ENCODE measurements around the gene HSF2.

DNA sequence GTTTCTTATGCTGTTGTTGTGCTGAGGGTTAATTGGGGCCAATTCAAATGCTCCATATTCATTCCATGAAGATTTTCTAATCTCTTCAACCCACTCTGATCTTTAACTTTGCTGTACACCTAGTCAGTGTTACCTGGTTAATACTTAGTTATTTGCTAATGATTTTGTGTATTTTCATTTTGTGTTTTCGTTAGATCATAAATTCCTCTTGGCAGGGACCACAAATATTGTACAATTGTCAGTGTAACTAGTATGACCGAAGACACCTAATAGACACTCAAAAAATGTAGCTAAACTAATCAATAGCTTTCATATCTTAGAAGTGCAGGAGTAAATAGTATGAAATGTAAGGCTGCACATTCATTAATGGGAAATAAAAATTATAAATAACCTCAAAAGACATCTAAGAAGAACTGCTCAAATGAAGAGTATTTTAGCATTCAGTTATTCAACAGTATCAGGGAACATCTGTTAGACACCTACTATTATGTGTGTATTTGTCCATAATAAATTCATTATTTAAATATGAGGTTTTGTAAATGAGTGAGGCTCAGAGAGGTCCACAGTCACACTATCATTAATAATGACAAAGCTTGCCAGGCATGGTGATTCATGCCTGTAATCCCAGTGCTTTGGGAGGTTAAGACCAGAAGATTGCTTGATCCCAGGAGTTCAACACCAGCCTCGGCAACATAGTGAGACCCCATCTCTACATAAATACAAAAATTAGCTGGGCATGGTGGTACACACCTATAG lies 13.4 kb upstream of the HSF2 start:
- TF ChIP-seq, protein P1, sequence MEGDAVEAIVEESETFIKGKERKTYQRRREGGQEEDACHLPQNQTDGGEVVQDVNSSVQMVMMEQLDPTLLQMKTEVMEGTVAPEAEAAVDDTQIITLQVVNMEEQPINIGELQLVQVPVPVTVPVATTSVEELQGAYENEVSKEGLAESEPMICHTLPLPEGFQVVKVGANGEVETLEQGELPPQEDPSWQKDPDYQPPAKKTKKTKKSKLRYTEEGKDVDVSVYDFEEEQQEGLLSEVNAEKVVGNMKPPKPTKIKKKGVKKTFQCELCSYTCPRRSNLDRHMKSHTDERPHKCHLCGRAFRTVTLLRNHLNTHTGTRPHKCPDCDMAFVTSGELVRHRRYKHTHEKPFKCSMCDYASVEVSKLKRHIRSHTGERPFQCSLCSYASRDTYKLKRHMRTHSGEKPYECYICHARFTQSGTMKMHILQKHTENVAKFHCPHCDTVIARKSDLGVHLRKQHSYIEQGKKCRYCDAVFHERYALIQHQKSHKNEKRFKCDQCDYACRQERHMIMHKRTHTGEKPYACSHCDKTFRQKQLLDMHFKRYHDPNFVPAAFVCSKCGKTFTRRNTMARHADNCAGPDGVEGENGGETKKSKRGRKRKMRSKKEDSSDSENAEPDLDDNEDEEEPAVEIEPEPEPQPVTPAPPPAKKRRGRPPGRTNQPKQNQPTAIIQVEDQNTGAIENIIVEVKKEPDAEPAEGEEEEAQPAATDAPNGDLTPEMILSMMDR (conservative IDR thresholded peaks at IDR 0.05 in 1 of 2, IDR thresholded peaks at IDR 0.05 in 1 of 2; ENCODE audit: low read depth in 1 of 2, low read length in 2 of 2): no peak
- TF ChIP-seq EZH2 (IDR thresholded peaks at IDR 0.05; ENCODE audit: low read length, missing control alignments): no peak

Data from fibroblast of lung (primary cell).